NAMALWA (cell line): ENCODE data around the gene CACNG7.
"Not testable (repeated sequence)": the region's sequence is repeated elsewhere in the genome, so short reads cannot be mapped to it uniquely, and the experiment has no call there.

Experiments
- DNase-seq: peaks from one replicate; pipeline ENCODE4 v3.0.0-alpha.2; 2015; ENCODE audit warnings: low spot score

The CACNG7 gene, protein sequence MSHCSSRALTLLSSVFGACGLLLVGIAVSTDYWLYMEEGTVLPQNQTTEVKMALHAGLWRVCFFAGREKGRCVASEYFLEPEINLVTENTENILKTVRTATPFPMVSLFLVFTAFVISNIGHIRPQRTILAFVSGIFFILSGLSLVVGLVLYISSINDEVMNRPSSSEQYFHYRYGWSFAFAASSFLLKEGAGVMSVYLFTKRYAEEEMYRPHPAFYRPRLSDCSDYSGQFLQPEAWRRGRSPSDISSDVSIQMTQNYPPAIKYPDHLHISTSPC

DNA sequence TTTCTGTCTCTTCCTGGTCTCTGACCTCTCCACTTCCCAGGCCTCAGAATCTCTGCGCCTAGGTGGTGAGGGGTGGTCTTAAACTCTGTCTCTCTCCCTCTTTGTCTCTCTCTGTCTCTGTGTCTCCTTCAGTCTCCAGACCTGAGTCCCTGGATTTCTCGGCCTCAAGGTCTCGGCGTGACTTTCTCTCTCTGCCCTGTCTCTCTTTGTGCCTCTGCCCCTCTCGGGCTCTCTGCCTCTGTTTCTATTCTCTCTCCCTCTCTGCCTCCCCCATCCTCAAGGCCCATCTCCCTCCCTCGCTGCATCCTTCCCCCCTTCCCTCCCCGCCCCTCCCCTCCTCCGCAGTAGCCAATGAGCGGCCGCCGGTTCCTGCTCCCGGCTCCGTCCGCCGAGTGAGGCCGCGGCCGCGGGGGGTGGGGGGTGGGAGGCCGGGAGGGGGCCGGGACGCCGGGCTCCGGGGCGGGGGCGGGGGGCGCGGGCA, at the start of gene CACNG7:
TSS of gene CACNG7 (plus strand) at position 344 of the 481 bp plus-strand sequence. CDS start 3,554 bp downstream, outside the sequence.
- no peak for DNase-seq

DNA sequence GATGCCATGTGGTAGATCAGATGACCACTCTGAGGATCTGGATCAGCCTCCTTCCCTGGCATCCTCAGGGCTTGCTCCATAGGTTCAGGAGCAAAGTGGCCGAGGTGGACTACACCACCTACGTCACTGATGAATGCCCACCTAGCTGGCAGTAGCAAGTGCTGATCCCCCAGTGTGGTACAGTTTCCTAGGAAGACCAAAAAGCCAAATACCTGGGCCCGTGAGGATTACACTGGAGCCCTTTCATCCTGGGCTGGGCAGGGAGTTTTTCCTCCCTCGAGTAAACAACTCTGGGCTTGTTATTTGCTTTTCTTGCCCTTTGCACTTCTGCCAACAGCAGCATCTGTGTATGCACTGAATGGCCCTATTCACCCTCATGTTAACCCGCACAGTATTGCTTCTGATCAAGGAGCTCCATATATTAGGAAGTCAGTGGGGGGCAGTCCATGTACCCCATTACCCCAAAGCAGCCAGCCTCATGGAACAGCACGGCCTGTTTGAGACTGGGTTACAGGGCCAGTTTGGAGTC, 44.7 kb upstream of the CACNG7 start:
- DNase-seq, result no peak

DNA sequence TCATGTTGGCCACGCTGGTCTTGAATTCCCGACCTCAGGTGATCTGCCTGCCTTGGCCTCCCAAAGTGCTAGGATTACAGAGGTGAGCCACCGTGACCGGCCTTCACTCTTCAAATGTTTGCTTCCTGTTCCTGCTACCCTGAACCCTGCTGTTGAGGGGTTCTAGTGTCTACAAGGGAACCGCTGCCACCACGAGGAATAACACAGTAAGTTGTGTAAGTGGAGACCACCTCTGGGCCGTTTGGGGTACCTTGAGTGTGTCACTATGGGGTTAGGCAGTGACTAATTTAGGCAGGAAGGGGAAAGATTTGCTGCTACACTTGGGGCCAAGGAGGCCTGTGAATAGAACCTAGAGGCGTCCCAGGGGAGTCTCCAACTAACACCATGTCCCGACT, 43.6 kb upstream of the CACNG7 start:
- DNase-seq, result no peak

DNA sequence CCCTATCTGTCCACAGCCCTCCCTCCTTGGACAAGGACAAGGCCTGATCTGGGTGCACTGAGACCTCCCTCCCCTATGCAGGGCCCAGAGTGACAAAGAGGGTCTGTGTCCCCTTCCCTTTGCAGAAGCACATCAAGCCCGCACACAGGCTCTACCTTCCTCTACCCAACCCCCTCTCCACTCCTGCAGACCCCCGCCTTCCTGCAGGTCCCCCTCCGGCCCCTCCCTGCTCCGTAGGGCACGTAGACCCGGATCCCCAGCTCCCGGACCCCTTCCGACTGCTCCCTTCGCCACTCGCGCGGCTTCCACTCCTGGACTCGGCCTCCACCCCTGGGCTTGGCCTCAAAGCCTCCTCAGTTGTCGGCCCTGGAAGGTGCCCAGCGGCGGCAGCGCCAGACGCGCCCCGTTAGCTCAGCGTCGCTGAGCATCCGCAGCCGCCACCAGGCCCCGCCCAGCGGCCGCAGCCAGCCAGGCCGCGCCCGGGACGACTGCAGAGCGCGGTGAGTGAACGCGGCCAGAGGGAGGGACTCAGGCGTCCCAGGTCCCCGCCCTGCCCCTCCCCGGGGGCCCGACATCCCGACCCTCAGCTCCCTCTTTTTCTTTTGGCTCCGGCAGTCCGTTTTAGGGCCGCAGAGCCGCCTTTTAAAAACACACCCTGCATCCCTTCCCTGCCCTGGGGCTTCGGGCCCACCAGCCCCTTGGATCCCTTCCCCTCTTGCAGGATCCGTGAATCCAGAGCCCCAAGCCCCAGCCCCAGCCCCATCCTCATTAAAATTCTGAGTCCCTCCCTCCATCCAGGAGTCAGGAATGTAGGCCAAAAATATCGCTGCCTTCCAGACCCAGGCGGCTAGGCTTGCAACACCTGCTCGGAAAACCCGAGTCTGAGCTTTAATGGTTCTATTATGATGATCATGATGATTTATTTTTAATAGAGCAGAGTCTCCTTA, 42.9 kb upstream of the CACNG7 start:
- DNase-seq, result peak; percentile 69

DNA sequence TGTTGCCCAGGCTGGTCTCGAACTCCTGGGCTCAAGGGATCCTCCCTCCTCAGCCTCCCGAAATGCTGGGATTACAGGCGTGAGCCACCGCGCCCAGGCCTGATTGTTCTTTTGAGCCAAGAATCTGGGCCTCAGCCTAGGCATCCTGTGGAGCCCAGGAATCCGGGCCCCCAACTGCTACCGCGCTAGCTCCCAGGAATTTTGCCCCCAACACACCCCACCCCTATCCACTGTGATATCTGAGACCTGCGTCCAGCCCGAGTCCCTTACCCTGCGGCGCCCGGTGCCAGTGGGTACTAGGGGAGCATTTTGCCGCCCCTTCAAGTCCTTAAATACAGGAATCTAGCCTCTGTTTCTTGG, 42.2 kb upstream of the CACNG7 start:
- no peak for DNase-seq

DNA sequence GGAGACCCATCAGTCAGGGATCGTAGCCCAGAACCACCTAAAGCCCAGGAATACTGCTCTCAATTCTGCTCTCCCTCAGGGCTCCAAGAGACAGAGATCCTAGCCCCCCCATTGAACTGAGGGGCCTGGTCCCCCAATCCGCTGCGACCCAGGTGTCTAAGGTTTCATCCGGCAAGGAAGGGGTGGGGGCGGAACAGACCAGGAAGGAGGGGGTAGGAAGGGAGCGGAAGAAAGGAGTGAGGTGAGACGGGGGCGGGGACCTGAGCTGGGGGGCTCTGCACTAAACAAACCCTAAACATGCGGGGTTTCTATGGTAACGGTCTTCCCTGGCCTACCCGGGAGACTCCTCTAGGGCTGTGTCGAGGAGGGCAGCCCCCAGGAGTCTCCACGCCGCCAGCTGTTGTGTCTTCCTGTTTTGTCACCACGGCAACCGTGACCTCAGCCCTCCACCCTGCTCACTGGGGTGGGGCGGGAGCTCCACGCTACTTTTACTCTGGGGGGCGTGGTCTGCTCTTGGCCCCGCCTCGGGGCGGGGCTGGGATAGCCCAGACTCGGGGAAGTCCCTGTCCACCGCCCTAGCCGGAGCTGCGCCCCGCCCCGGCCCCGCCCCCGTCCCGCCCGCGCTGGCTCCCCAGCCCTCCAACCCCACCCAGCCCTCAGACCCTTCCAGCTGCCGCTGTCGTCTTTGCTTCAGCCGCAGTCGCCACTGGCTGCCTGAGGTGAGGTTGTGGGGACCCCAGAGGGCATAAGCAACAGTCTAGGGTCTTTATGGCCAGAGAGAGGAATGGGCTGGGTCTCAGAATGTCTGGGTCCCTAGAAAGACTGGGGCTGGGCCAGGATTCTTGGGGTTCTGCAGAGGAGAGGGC, 41.6 kb upstream of the CACNG7 start, which contains the start of gene MYADM:
TSS of gene MYADM (plus strand) at position 659 of the 866 bp plus-strand sequence. CDS start 5,647 bp downstream, outside the sequence.
- DNase-seq, result peak; percentile 99

DNA sequence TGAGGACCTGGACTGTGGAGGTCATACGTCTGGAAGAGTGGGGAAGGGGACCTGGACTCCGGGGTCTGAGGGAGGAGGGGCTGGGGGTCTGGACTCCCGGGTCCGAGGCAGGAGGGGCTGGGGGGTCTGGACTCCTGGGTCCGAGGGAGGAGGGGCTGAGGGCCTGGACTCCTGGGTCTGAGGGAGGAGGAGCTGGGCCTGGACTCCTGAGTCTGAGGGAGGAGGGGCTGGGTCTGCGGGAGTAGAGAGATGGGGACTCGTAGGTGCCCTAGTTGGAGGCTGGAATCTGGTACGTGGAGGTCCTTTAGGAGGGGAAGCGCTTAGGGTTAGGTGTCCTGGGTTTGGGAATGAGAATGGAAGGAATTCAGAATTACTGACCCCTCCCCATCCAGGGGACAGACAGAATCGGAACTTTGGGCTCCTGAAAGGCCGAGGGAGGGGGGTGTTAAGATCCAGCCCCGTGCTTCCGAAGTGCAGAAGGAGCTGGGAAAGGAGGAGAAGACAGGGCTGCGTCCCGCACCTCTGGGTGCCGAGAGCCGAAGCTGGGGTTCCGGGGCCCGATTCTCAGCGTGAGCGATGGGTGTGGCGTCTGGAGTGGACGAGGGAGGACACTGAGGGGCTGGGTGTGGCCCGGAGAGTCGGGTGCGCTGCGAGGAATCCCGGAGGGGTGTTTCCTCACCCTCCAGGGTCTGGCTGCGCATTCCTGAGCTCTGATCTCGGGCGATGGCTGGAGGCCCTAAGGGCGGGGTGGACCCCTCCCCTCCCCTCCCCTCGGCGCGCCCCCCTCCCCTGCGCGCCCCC, 40.8 kb upstream of the CACNG7 start:
- DNase-seq, result peak; percentile 61

DNA sequence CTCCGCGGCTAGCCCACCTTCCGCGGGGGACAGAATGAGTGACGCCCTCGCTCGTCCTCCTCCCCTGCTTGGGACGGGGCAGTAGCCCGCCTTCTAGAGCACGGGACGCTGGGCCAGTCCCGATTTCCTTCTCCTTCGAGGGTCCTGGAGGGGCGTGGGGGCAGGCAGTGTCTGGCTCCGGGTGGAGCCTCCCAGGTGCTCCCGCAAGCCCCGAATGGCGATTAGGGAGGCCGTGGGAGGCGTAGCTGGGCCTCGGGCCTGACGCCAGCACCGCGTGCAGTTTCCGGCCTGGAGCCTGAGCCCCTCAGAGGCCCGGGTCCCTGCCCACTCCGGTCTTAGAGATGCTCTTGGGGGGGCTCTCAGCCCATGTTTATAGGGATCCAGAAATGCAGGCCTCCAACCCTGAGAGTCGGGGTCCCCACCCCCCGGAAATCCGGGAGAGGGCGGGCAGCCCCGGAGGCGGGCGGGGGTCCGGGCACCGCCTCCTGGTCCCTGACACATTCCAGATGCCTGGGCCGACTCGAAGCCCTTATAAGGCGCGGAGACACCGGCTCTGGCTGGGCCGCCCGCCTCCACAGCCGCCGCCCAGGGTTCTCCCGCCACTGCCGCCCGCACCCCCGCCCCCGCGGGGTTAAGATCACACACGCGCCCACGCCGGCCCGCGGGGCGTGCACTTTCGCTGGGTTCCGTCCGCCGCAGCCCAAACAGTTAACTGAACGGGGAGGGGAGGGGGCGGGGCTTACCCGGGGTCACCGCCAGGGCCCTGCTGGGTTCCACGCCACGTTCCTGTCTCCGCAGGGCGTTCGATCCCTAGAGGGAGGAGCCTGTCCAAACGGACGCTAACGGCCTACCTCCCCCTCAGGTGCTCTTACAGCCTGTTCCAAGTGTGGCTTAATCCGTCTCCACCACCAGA, 39.9 kb upstream of the CACNG7 start:
- DNase-seq, result peak; percentile 88

DNA sequence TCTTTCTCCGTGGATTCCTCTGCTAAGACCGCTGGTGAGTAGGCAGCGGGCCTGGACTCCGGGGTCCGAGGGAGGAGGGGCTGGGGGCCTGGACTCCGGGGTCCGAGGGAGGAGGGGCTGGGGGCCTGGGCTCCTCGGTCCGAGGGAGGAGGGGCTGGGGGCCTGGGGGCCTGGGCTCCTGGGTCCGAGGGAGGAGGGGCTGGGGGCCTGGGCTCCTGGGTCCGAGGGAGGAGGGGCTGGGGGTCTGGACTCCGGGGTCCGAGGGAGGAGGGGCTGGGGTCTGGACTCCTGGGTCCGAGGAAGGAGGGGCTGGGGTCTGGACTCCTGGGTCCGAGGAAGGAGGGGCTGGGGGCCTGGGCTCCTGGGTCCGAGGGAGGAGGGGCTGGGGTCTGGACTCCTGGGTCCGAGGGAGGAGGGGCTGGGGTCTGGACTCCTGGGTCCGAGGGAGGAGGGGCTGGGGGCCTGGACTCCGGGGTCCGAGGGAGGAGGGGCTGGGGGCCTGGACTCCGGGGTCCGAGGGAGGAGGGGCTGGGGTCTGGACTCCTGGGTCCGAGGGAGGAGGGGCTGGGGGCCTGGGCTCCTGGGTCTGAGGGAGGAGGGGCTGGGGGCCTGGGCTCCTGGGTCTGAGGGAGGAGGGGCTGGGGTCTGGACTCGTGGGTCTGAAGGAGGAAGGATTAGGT, 39.1 kb upstream of the CACNG7 start:
- not testable (repeated sequence) for DNase-seq

DNA sequence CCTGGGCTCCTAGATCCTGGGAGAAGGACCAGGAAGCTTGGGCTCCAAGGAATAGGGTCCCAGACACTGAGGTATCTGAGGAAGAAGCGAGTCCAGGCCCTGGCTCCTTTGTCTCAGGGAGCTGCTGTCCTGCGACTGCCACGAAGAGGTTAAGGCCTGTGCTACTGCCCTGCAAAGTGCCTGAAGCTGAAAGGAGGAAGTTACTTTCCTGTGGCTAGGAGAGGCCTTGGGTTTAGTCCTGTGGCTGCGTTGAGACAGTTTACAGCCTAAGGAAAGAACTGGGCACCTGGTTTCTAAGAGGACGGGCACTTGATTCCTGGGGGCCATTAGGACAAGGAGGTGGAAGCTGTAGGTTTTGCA, 38.6 kb upstream of the CACNG7 start:
- DNase-seq, result peak; percentile 73

DNA sequence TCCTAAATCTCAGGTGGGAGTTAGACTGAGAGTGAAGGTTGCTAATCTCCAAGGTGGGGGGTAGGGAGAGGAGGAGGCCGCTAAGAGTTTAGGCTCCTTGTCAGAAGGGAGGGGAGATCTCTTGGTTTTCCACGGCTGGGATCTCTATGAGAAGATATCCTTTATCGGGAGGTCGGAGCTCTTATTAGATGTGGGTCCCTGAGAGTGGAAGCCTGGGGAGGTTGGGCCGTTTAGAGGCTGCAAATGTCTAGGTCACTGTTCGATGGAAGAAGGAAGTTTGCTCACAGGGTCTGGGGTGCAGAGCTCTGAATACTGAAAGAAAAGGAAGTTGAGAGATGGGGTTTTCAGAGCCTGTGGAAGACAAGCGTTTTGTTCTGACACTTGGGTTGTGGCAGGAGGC, 37.6 kb upstream of the CACNG7 start:
- peak; percentile 60 for DNase-seq

DNA sequence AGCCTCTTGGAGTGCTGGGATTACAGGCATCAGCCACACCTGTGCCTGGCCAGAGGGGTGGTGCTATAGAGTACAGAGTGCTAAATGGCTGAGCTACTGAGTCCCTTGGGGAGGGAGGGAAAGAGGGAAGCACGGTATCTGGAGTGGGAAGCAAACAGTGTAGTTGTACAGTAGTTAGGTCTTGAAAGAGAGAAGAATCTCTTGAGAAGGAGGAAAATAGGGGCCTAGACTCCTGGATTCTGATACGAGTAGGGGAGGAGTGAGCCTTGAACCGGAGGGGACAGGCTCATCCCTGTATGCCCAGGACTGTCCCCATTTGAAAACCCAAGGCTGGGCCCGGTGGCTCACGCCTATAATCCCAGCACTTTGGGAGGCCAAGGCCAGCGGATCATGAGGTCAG, 36.3 kb upstream of the CACNG7 start:
- DNase-seq, result no peak

DNA sequence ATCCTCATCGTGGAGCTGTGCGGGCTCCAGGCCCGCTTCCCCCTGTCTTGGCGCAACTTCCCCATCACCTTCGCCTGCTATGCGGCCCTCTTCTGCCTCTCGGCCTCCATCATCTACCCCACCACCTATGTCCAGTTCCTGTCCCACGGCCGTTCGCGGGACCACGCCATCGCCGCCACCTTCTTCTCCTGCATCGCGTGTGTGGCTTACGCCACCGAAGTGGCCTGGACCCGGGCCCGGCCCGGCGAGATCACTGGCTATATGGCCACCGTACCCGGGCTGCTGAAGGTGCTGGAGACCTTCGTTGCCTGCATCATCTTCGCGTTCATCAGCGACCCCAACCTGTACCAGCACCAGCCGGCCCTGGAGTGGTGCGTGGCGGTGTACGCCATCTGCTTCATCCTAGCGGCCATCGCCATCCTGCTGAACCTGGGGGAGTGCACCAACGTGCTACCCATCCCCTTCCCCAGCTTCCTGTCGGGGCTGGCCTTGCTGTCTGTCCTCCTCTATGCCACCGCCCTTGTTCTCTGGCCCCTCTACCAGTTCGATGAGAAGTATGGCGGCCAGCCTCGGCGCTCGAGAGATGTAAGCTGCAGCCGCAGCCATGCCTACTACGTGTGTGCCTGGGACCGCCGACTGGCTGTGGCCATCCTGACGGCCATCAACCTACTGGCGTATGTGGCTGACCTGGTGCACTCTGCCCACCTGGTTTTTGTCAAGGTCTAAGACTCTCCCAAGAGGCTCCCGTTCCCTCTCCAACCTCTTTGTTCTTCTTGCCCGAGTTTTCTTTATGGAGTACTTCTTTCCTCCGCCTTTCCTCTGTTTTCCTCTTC, 35.1 kb upstream of the CACNG7 start:
- no peak for DNase-seq

DNA sequence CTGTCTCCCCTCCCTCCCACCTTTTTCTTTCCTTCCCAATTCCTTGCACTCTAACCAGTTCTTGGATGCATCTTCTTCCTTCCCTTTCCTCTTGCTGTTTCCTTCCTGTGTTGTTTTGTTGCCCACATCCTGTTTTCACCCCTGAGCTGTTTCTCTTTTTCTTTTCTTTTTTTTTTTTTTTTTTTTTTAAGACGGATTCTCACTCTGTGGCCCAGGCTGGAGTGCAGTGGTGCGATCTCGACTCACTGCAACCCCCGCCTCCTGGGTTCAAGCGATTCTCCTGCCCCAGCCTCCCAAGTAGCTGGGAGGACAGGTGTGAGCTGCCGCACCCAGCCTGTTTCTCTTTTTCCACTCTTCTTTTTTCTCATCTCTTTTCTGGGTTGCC, 34.5 kb upstream of the CACNG7 start:
- DNase-seq, result no peak

DNA sequence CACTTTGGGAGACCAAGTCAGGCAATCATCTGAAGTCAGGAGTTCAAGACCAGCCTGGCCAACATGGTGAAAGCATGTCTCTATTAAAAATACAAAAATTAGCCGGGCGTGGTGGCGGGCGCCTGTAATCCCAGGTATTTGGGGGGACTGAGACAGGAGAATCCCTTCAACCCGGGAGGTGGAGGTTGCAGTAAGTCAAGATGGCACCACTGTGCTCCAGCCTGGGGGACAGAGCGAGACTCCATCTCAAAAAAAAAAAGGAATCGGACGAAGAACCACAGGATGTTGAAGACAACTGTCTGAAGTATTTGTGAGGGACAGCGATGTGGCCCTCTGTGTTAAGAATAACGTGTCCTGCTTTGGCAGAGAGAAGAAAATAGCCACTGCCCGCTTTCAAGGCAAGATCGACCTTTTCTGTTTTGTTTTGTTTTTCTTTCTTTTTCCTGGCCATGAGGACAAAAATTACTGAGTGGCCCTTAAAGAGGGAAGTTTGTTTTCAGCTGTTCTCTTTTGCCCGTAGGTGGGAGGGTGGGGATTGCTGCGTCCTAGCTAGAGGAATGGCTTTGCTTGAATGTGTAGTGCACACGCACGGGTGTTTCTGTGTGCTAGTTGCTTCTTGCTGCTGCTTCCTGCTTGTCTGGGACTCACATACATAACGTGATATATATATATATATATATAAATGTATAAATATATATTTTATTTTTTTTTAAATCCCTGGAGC, 33.3 kb upstream of the CACNG7 start:
- no peak for DNase-seq

DNA sequence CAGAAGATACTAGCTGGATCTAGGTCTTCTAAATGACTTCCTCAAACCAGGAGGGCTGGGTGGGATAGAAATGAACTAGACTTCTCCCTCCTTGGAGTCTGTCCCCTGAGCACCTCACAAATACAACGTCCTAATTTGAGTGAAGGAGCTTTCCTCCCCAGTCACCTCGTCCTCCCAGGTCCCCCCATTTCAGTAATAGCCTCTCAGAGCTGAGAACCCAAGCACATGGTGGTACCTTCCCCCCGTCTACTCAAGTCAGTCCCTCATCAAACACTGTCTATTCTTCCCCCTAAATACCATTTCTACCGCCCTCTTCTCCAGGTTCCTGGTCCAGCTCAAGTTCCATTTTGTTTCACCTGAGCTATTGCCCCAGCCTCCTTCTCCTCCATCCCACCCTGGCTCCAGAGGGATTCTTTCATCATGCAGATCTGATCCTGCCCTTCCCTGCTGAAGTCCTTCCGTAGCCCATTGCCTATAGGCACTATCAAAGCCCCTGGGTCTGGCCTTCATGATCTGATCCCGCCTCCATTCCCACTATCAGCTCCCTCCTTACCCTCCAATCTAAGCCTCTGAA, 32.3 kb upstream of the CACNG7 start:
- DNase-seq, result no peak

DNA sequence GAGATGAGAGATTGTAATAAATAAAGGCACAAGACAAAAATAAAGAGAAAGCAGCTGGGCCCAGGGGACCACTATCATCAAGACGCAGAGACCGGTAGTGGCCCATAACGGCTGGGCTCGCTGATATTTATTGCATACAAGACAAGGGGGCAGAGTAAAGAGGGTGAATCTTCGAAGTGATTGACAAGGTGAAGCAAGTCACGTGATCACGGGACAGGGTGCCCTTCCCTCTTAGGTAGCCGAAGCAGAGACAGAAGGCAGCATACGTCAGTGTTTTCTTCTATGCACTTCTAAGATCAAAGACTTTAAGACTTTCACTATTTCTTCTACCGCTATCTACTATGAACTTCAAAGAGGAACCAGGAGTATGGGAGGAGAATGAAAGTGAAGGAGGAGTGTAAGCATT, 31.7 kb upstream of the CACNG7 start:
- peak; percentile 90 for DNase-seq
